Loucy (cell line): ENCODE data around the gene ELMO1.

Experiments
- H2AFZ ChIP-seq: fragments of 200-600 bp; sonication (generic); 2 replicates; pipeline ENCODE4 v1.6.0; 2016; ENCODE audit warnings: antibody characterized with exemption, mild to moderate bottlenecking, low read length, moderate library complexity
- H3F3A ChIP-seq: fragments of 200-600 bp; 2 replicates; pipeline ENCODE4 v1.6.0; 2016; ENCODE audit warnings: antibody characterized with exemption, low read depth, mild to moderate bottlenecking
- H3K27me3 ChIP-seq: fragments of 200-600 bp; sonication (generic); 2 replicates; pipeline ENCODE4 v1.6.1; 2014; ENCODE audit warnings: low read length, mild to moderate bottlenecking; ENCODE audit not compliant: insufficient read depth, poor library complexity, severe bottlenecking
- H3K36me3 ChIP-seq: fragments of 200-600 bp; sonication (generic); 2 replicates; pipeline ENCODE4 v1.6.1; 2016; ENCODE audit warnings: low read length; ENCODE audit not compliant: insufficient read depth
- H3K4me1 ChIP-seq: fragments of 200-600 bp; sonication (generic); 2 replicates; pipeline ENCODE4 v1.5.1; 2014; ENCODE audit warnings: low read length, mild to moderate bottlenecking; ENCODE audit not compliant: insufficient read depth, poor library complexity, severe bottlenecking
- H3K4me2 ChIP-seq: fragments of 200-600 bp; sonication (generic); 2 replicates; pipeline ENCODE4 v1.6.0; 2014; ENCODE audit warnings: antibody characterized with exemption, low read length, low read depth, mild to moderate bottlenecking; ENCODE audit not compliant: poor library complexity, severe bottlenecking
- H3K4me3 ChIP-seq: fragments of 200-600 bp; sonication (generic); 2 replicates; pipeline ENCODE4 v1.5.1; 2014; ENCODE audit warnings: low read length, mild to moderate bottlenecking, mixed read lengths; ENCODE audit not compliant: poor library complexity, severe bottlenecking
- H3K79me2 ChIP-seq: fragments of 200-600 bp; sonication (generic); 2 replicates; pipeline ENCODE4 v1.6.1; 2014; ENCODE audit warnings: low read length; ENCODE audit not compliant: insufficient read depth
- H3K9ac ChIP-seq: fragments of 200-600 bp; sonication (generic); 2 replicates; pipeline ENCODE4 v1.6.0; 2014; ENCODE audit warnings: mild to moderate bottlenecking, low read depth, low read length, moderate library complexity; ENCODE audit not compliant: poor library complexity, severe bottlenecking
- H3K9me2 ChIP-seq: fragments of 200-600 bp; sonication (generic); replicated peaks from 2 replicates; pipeline ENCODE4 v1.6.1; 2016; ENCODE audit warnings: low read depth, low read length, mixed read lengths
- H3K9me3 ChIP-seq: fragments of 200-600 bp; sonication (generic); 2 replicates; pipeline ENCODE4 v1.6.1; 2014; ENCODE audit warnings: mild to moderate bottlenecking, antibody characterized with exemption, low read length, low read depth; ENCODE audit not compliant: insufficient read depth
- H4K20me1 ChIP-seq: fragments of 200-600 bp; sonication (generic); 2 replicates; pipeline ENCODE4 v1.6.0; 2014; ENCODE audit warnings: antibody characterized with exemption, low read length, mild to moderate bottlenecking; ENCODE audit not compliant: insufficient read depth, poor library complexity, severe bottlenecking
- CTCF ChIP-seq: fragments of 200-600 bp; sonication (generic); conservative IDR thresholded peaks from 2 replicates; pipeline ENCODE4 v1.5.1; 2014; ENCODE audit warnings: mild to moderate bottlenecking, antibody characterized with exemption, low read length
- EZH2phosphoT487 ChIP-seq: fragments of 200-600 bp; IDR thresholded peaks from 2 replicates; pipeline ENCODE4 v1.6.1; 2018; ENCODE audit warnings: antibody characterized with exemption, mild to moderate bottlenecking, moderate library complexity, borderline replicate concordance

Gene ELMO1

GRCh38 chr7:37289367-37289766, 159.3 kb downstream of the ELMO1 start:
- peaks cover 50% of the 10 kb centered on the region for H4K20me1 ChIP-seq

GRCh38 chr7:37287131-37287855, 161.4 kb downstream of the ELMO1 start:
- Histone ChIP-seq H3K4me3 (no peak overlapping the region), H3K4me1 (peaks cover 46% of the 10 kb centered on the region)

More at GRCh38 chr7:37289367-37289766, 159.3 kb downstream of the ELMO1 start:
- H3K27me3 ChIP-seq = no peaks in the 10 kb centered on the region
- no peaks in the 10 kb centered on the region for H3K9me2 ChIP-seq
- H3K9ac ChIP-seq = no peak overlapping the region
- no peaks in the 10 kb centered on the region for H3K9me3 ChIP-seq
- no peak overlapping the region for H3K4me3 ChIP-seq
- no peak overlapping the region for H3K4me2 ChIP-seq
- no peak overlapping the region for H2AFZ ChIP-seq
- no peak for TF ChIP-seq CTCF
- TF ChIP-seq EZH2phosphoT487 = no peak
- peaks cover 5% of the 10 kb centered on the region for H3F3A ChIP-seq
- no peaks in the 10 kb centered on the region for H3K36me3 ChIP-seq
- H3K4me1 ChIP-seq = peaks cover 39% of the 10 kb centered on the region
- peaks cover 60% of the 10 kb centered on the region for H3K79me2 ChIP-seq

GRCh38 chr7:37286454-37286832, 162.2 kb downstream of the ELMO1 start:
- Histone ChIP-seq H3K79me2 (peaks cover 83% of the 10 kb centered on the region), H2AFZ (no peak overlapping the region), H3K4me3 (peak overlapping the region; percentile 44), H3K9me2 (no peaks in the 10 kb centered on the region), H3K9me3 (no peaks in the 10 kb centered on the region), H3K4me1 (peaks cover 46% of the 10 kb centered on the region), H3K4me2 (peak overlapping the region; percentile 77), H3K27me3 (no peaks in the 10 kb centered on the region), H3F3A (peaks cover 5% of the 10 kb centered on the region), H3K9ac (peak overlapping the region; percentile 19), H3K36me3 (peaks cover 8% of the 10 kb centered on the region; the same call in 1 of the 2 replicates), H4K20me1 (peaks cover 60% of the 10 kb centered on the region)
- no peak for TF ChIP-seq EZH2phosphoT487
- no peak for TF ChIP-seq CTCF

More at GRCh38 chr7:37287131-37287855, 161.4 kb downstream of the ELMO1 start:
- peaks cover 4% of the 10 kb centered on the region; the same call in 1 of the 2 replicates for H3K36me3 ChIP-seq
- peaks cover 76% of the 10 kb centered on the region for H3K79me2 ChIP-seq
- H3K9ac ChIP-seq = no peak overlapping the region
- H4K20me1 ChIP-seq = peaks cover 60% of the 10 kb centered on the region
- H3K27me3 ChIP-seq = no peaks in the 10 kb centered on the region
- H3F3A ChIP-seq = peaks cover 5% of the 10 kb centered on the region
- no peak overlapping the region for H3K4me2 ChIP-seq
- H2AFZ ChIP-seq = no peak overlapping the region
- H3K9me3 ChIP-seq = no peaks in the 10 kb centered on the region
- TF ChIP-seq EZH2phosphoT487 (no peak), CTCF (no peak)
- H3K9me2 ChIP-seq = no peaks in the 10 kb centered on the region
